CD4-positive, alpha-beta T cell (primary cell): ENCODE measurements around the gene SUPT3H. TPM values are rescaled to one million over a fixed set of nuclear protein-coding genes. Genes with fewer than 3 reads are reported as not detected.
"Not testable (repeated sequence)": the region's sequence is repeated elsewhere in the genome, so short reads cannot be mapped to it uniquely, and the experiment has no call there.

Experiments used
- ATAC-seq: fragments of 200-7000 bp; cut with Tn5 transposase; one replicate; pipeline ENCODE4 v1.10.0; 2022; ENCODE audit warnings: mild to moderate bottlenecking; ENCODE audit not compliant: poor library complexity
- CTCF ChIA-PET: fragments of 350-600 bp; sonication (Branson Sonifier 250); formaldehyde crosslinking; loops from one replicate; lab custom pipeline; 2021; ENCODE audit warnings: antibody characterized with exemption, inconsistent platforms; lab: Charles Lee
- POLR2A ChIA-PET: fragments of 350-600 bp; sonication (Branson Sonifier 250); formaldehyde crosslinking; loops from one replicate; lab custom pipeline; 2021; ENCODE audit warnings: antibody characterized with exemption, inconsistent platforms; lab: Charles Lee
- DNase-seq, 14 experiments: peaks; one replicate each; pipeline ENCODE4 v3.0.0-alpha.2; 2013 to 2020; ENCODE audit warnings: mixed read lengths in 2 of 14
- H3K27ac ChIP-seq, 2 donors: one replicate each; pipeline versions ENCODE4 v1.5.1 to v1.7.0; 2013; ENCODE audit warnings: low read length in 2 of 2, low read depth in 1 of 2, mild to moderate bottlenecking in 1 of 2
- H3K27me3 ChIP-seq, 2 experiments: 1 replicate in 1 of 2; 2 replicates in 1 of 2; pipeline versions ENCODE4 v1.6.1 to v1.7.0; 2013; ENCODE audit warnings: low read length in 2 of 2, control low read depth in 1 of 2, mild to moderate bottlenecking in 1 of 2, moderate library complexity in 1 of 2; ENCODE audit not compliant: insufficient read depth in 2 of 2, control insufficient read depth in 1 of 2
- H3K36me3 ChIP-seq: one replicate; pipeline ENCODE4 v1.6.1; 2013; ENCODE audit warnings: low read length, control low read depth; ENCODE audit not compliant: insufficient read depth
- H3K4me1 ChIP-seq: one replicate; pipeline ENCODE4 v1.6.1; 2013; ENCODE audit warnings: low read length, control low read depth; ENCODE audit not compliant: insufficient read depth
- H3K4me3 ChIP-seq: one replicate; pipeline ENCODE4 v1.5.1; 2013; ENCODE audit warnings: mild to moderate bottlenecking, low read length, moderate library complexity
- H3K9me3 ChIP-seq, 2 experiments: 1 replicate in 1 of 2; 2 replicates in 1 of 2; pipeline versions ENCODE4 v1.6.1 to v1.7.0; 2013; ENCODE audit warnings: low read length in 2 of 2, mild to moderate bottlenecking in 2 of 2, control low read depth in 1 of 2, moderate library complexity in 1 of 2; ENCODE audit not compliant: control insufficient read depth in 1 of 2, insufficient read depth in 1 of 2
- H3K27ac Mint-ChIP-seq: one replicate; pipeline ENCODE4 v1.8.0; 2020; ENCODE audit warnings: mixed read lengths
- H3K27me3 Mint-ChIP-seq: one replicate; pipeline ENCODE4 v1.8.0; 2021; ENCODE audit warnings: mixed read lengths
- H3K36me3 Mint-ChIP-seq: one replicate; pipeline ENCODE4 v1.8.0; 2021; ENCODE audit warnings: low read depth, mixed read lengths
- H3K4me1 Mint-ChIP-seq: one replicate; pipeline ENCODE4 v1.8.0; 2021; ENCODE audit warnings: low read depth, mixed read lengths
- H3K4me3 Mint-ChIP-seq: one replicate; pipeline ENCODE4 v1.8.0; 2020; ENCODE audit warnings: mild to moderate bottlenecking, mixed read lengths
- H3K9me3 Mint-ChIP-seq: one replicate; pipeline ENCODE4 v1.8.0; 2020; ENCODE audit warnings: mixed read lengths
- CTCF ChIP-seq: fragments of 200-600 bp; IDR thresholded peaks from one replicate; pipeline ENCODE4 v1.8.0; 2022; ENCODE audit warnings: antibody characterized with exemption, mild to moderate bottlenecking
- intact Hi-C, 2 experiments: fragments of 100-400 bp; cut with DNase I in 1 of 2; cut with micrococcal nuclease in 1 of 2; formaldehyde crosslinking; loops; one replicate each; pipeline versions ENCODE4 v1.15.1 to v1.9.0; 2023 to 2025; cut with DNase I, micrococcal nuclease
- total RNA-seq, 174 experiments: library from RNA in 2 of 174; stranded (reverse) in 2 of 174; gene quantifications; one replicate each; pipeline ENCODE4 v1.2.3 and lab custom pipeline; 2021 to 2026

SUPT3H gene
- total RNA-seq, 2 experiments from 2014 or later, result 8.9 to 10.5 TPM

- H3K4me3 Mint-ChIP-seq, result no peak overlapping the region
- Histone ChIP-seq H3K27me3 (no peaks in the 10 kb centered on the region), H3K27ac (no peak overlapping the region), H3K4me3 (no peak overlapping the region), H3K9me3 (no peaks in the 10 kb centered on the region), H3K36me3 (no peaks in the 10 kb centered on the region), H3K4me1 (peaks cover under 1% of the 10 kb centered on the region)
- no peaks in the 10 kb centered on the region for H3K27me3 Mint-ChIP-seq
- CTCF ChIA-PET, result interaction anchor here (0.9 kb wide), 1 partner anchor 12 kb away, joined by 4 read pairs; no protein-coding TSS in a partner anchor
- TF ChIP-seq CTCF, result no peak
- intact Hi-C loops, result no loop called here
- POLR2A ChIA-PET, result no interaction called here
- H3K9me3 Mint-ChIP-seq, result no peaks in the 10 kb centered on the region
- H3K4me1 Mint-ChIP-seq, result peaks cover 24% of the 10 kb centered on the region
- H3K36me3 Mint-ChIP-seq, result no peaks in the 10 kb centered on the region
- ATAC-seq (no peak), DNase-seq (no peak)
- no peak overlapping the region for H3K27ac Mint-ChIP-seq
Measured at GRCh38 chr6:45044086-45044485, 333.6 kb downstream of the SUPT3H start.

GRCh38 chr6:45042673-45043072, 335.1 kb downstream of the SUPT3H start:
- intact Hi-C loops, H3K9me3 ChIP-seq, H3K4me3 ChIP-seq, H3K9me3 Mint-ChIP-seq, DNase-seq, CTCF ChIA-PET, H3K27ac Mint-ChIP-seq, H3K36me3 ChIP-seq, ATAC-seq, H3K4me1 ChIP-seq, POLR2A ChIA-PET, H3K36me3 Mint-ChIP-seq, H3K27me3 Mint-ChIP-seq, H3K4me3 Mint-ChIP-seq, H3K27ac ChIP-seq, H3K27me3 ChIP-seq: not testable (repeated sequence)
- peaks cover 17% of the 10 kb centered on the region for H3K4me1 Mint-ChIP-seq

- H3K9me3 ChIP-seq, result no peaks in the 10 kb centered on the region
- TF ChIP-seq CTCF, result no peak
- DNase-seq (no peak), ATAC-seq (no peak)
- H3K4me3 ChIP-seq, result no peak overlapping the region
- H3K9me3 Mint-ChIP-seq, result no peaks in the 10 kb centered on the region
- H3K36me3 Mint-ChIP-seq, result no peaks in the 10 kb centered on the region
- H3K27ac Mint-ChIP-seq, result no peak overlapping the region
- no peaks in the 10 kb centered on the region for H3K4me1 Mint-ChIP-seq
- intact Hi-C loops, result no loop called here
- CTCF ChIA-PET, result no interaction called here
- POLR2A ChIA-PET, result interaction anchor here (0.7 kb wide), 1 partner anchor 534 kb away, joined by 3 read pairs; no protein-coding TSS in a partner anchor
- no peak overlapping the region for H3K4me3 Mint-ChIP-seq
- H3K27ac ChIP-seq, result no peak overlapping the region
- H3K27me3 ChIP-seq, result no peaks in the 10 kb centered on the region
- no peaks in the 10 kb centered on the region for H3K4me1 ChIP-seq
- no peaks in the 10 kb centered on the region for H3K36me3 ChIP-seq
- no peaks in the 10 kb centered on the region for H3K27me3 Mint-ChIP-seq
Measured at GRCh38 chr6:45038226-45038625, 339.5 kb downstream of the SUPT3H start.

- no peak for TF ChIP-seq CTCF
- ATAC-seq (no peak), DNase-seq (no peak)
- no peaks in the 10 kb centered on the region for H3K9me3 ChIP-seq
- ChIA-PET POLR2A (no interaction called here), CTCF (interaction anchor here (0.8 kb wide), 1 partner anchor 679 kb away, joined by 3 read pairs; no protein-coding TSS in a partner anchor)
- H3K4me3 ChIP-seq, result no peak overlapping the region
- H3K36me3 Mint-ChIP-seq, result no peaks in the 10 kb centered on the region
- H3K9me3 Mint-ChIP-seq, result no peaks in the 10 kb centered on the region
- no peaks in the 10 kb centered on the region for H3K27me3 ChIP-seq
- no peak overlapping the region for H3K27ac ChIP-seq
- H3K4me1 Mint-ChIP-seq, result no peaks in the 10 kb centered on the region
- H3K4me3 Mint-ChIP-seq, result no peak overlapping the region
- no peak overlapping the region for H3K27ac Mint-ChIP-seq
- no peaks in the 10 kb centered on the region for H3K4me1 ChIP-seq
- no peaks in the 10 kb centered on the region for H3K36me3 ChIP-seq
- H3K27me3 Mint-ChIP-seq, result no peaks in the 10 kb centered on the region
- intact Hi-C loops, result no loop called here
Measured at GRCh38 chr6:45036103-45036502, 341.6 kb downstream of the SUPT3H start.
